Fibroblast of the aortic adventitia (primary cell): ENCODE results near the gene TNK1. TPM values are rescaled to one million over a fixed set of nuclear protein-coding genes. Genes with fewer than 3 reads are reported as not detected.

Experiments used
- DNase-seq: peaks from one replicate; pipeline ENCODE4 v3.0.0-alpha.2; 2010; ENCODE audit warnings: low read depth
- H3K4me3 ChIP-seq: 2 replicates; pipeline ENCODE4 v1.5.1; 2011; ENCODE audit warnings: low read depth, mild to moderate bottlenecking, control low read depth, low read length, moderate library complexity
- CTCF ChIP-seq: IDR thresholded peaks from 2 replicates; pipeline ENCODE4 v1.5.1; 2011; ENCODE audit warnings: mild to moderate bottlenecking, low read length, control low read depth, inconsistent platforms; ENCODE audit not compliant: insufficient read depth
- total RNA-seq: library from RNA; depleted of rRNA; stranded (reverse); fragments of >200 nt; gene quantifications from 2 replicates; pipeline ENCODE4 v1.2.3, GENCODE V29; 2012; ENCODE audit warnings: low replicate concordance

The TNK1 gene
- total RNA-seq, 1 donor: under 0.01 TPM

DNA sequence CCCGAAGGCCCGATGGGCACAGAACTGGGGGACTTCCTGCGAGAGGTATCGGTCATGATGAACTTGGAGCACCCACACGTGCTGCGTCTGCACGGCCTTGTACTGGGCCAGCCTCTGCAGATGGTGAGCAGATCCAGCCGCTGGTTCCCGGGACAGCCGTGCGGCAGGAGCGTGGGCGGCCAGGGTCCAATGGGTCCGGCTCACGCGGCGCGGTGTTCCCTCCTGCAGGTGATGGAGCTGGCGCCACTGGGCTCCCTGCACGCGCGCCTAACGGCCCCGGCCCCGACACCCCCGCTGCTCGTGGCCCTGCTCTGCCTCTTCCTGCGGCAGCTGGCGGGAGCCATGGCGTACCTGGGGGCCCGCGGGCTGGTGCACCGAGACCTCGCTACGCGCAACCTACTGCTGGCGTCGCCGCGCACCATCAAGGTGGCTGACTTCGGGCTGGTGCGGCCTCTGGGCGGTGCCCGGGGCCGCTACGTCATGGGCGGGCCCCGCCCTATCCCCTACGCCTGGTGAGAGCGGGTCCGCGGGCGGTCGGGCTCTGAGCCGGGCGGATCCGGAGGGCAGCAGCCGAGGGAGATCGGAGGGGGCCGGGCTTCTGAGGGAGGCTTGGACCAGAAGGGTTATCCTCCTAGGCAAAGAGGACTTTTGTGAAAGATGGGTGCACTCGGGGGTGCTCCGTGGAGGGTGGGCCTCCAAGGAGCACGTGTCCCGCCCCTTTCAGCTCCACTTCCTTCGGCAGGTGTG lies 3.0 kb downstream of the TNK1 start:
- peak overlapping the region; percentile 52 for H3K4me3 ChIP-seq
- no peak for DNase-seq

DNA sequence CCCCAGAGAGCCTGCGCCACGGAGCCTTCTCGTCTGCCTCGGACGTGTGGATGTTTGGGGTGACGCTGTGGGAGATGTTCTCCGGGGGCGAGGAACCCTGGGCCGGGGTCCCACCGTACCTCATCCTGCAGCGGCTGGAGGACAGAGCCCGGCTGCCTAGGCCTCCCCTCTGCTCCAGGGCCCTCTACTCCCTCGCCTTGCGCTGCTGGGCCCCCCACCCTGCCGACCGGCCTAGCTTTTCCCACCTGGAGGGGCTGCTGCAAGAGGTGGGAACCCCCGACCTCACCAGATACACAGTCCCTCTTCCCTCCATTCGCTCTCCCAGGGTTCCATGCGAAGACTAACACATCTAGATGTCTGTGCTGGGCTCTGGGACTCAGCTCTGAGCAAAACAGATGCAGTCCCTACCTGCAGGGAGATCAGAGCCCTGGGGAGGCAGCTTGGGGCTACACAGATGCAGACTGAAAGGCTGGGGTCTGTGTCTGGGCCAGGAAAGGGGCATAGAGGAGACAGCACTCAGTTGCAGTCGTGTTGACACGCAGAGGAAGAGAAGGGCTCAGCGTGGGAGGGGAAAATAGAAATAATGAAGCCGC lies 3.7 kb downstream of the TNK1 start:
- no peak for DNase-seq
- no peak for TF ChIP-seq CTCF
- H3K4me3 ChIP-seq: no peak overlapping the region

More for the DNA sequence above, 3.0 kb downstream of the TNK1 start:
- TF ChIP-seq CTCF: no peak

GRCh38 chr17:7388856-7389255 lies 8.0 kb downstream of the TNK1 start:
- DNase-seq: no peak
- H3K4me3 ChIP-seq: no peak overlapping the region
- no peak for TF ChIP-seq CTCF

DNA sequence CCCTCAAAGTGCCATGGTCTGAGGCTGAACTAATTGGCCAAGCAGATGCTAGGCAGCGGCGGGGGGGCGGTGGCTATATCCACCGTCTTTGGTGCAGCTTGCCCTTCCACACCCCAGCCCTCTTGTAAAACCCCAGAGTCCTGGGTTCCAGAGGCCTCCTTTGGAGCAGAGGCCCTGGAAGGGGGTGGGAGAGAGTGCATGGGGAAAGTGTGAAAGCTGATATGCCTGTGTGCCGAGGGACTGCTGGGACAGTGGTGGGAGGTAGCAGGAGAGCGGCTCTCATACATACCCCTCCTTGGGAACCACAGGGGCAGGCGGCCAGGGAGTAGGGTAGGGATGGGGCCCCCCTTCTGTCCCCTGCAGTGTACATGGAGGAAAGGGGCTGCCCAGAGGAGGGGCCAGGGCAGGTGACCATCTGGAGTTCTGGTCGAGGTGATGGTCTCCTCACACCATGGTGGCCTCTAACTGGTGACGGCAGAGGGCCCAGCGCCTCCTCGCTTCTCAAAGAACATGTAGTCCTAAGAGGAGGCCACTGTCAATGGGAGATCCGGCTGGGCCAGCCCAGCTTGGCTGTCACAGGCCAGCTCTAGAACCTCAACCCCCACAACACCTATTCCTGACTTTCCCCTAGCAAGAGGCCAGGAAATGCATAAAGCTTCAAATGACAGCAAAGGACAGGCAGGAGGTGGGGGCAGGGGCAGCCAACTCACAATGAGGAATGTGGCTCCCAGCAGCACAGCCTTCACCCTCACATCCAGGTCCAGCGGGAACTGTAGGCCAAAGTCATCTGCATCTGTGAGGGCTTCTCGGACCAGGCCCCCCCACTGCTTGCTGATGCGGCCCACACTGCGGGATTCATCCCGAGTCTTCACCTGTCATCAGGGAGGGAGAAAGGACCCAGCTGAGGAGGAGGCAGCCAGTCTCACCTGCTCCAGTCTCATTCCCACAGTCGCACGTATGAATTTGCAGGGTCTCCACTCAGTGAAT lies 9.3 kb downstream of the TNK1 start:
- H3K4me3 ChIP-seq: no peak overlapping the region
- no peak for DNase-seq
- no peak for TF ChIP-seq CTCF

- no peak for TF ChIP-seq CTCF
- DNase-seq: no peak
- no peak overlapping the region for H3K4me3 ChIP-seq
These were observed 10.4 kb downstream of the TNK1 start for GRCh38 chr17:7391307-7391706.

DNA sequence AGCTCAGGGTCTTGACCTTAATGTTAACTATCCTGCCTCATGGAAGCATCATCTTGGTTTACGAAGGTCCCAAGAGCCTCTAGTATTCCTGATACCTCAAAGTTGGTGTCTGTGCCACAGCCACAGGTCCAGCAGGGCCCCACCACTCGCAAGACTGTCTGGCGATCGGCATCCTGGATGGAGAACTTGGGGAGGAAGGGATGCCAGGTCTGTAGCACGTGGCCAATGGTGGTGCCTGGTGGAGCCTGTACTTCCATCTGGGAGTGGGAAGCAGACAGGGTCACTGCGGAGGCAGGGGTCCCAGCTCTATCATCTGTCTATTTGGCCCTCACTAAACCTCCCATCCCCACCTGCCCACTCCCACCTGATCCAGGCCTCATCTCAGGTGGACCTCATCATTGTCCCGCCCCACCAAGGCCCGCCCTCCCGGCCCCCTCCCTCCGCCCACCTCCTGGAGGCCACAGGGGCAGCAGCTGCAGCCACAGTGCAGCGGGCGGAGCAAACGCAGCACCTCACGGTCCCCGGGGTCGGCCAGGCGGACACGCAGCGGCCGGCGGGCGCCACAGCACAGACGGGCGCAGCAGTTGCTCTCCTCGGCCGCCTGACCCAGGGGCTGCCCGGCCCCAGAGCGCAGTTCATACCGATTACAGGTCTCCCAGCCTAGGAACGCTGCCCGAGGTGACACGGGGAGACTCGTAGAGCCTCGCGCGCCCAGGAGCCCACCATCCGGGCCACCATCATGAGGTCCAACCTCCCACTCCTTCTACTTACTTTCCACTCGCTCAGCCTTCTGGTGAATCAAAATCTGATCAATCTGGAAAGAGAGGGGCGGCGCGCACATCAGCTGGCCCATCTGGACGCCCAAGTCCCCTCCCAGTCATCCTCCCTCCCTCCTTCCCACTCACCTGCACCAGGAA lies 12.1 kb downstream of the TNK1 start:
- DNase-seq: no peak
- H3K4me3 ChIP-seq: peak overlapping the region; percentile 84
- no peak for TF ChIP-seq CTCF
